SK-N-SH (cell line): Measurements from ENCODE around the gene VSIG2. TPM values are rescaled to one million over a fixed set of nuclear protein-coding genes. Genes with fewer than 3 reads are reported as not detected.
A peak's percentile ranks its signal among the peaks of the same experiment; 100 is the strongest.

Experiments
- CTCF ChIA-PET: fragments of 300-600, 350-600 bp; formaldehyde crosslinking; extraction: SDS; loops from one replicate; lab custom pipeline; 2021; lab: Yijun Ruan, JAX
- POLR2A ChIA-PET: fragments of 350-600 bp; sonication (Branson Sonifier 250); formaldehyde crosslinking; extraction: SDS; loops from one replicate; lab custom pipeline; 2020; ENCODE audit warnings: antibody characterized with exemption, inconsistent platforms; lab: Yijun Ruan, JAX
- DNase-seq: peaks from one replicate; pipeline ENCODE4 v3.0.0; 2012
- H2AFZ ChIP-seq: fragments of 200-600 bp; sonication (generic); 2 replicates; pipeline ENCODE4 v1.8.1; 2016; ENCODE audit warnings: antibody characterized with exemption, mild to moderate bottlenecking, low read depth
- H3F3A ChIP-seq: fragments of 200-600 bp; sonication (generic); replicated peaks from 2 replicates; pipeline ENCODE3; 2016; ENCODE audit warnings: antibody characterized with exemption, mild to moderate bottlenecking; ENCODE audit not compliant: insufficient read depth
- H3K27ac ChIP-seq, 2 experiments: fragments of 200-500 bp in 1 of 2; fragments of 200-600 bp in 1 of 2; sonication (Bioruptor generic) in 1 of 2; sonication (generic), shearing (Covaris generic) in 1 of 2; 2 replicates each; pipeline versions ENCODE4 v1.5.1 to v1.6.1; 2014 to 2016; ENCODE audit warnings: low read depth in 2 of 2, inconsistent platforms in 1 of 2, low read length in 1 of 2, mild to moderate bottlenecking in 1 of 2, mixed read lengths in 1 of 2
- H3K27me3 ChIP-seq: fragments of 200-600 bp; sonication (generic), shearing (Covaris generic); 2 replicates; pipeline ENCODE4 v1.6.1; 2016; ENCODE audit warnings: mixed run types; ENCODE audit not compliant: insufficient read depth
- H3K36me3 ChIP-seq, 2 experiments: fragments of 200-500 bp in 1 of 2; fragments of 200-600 bp in 1 of 2; sonication (Bioruptor generic) in 1 of 2; sonication (generic) in 1 of 2; replicated peaks in 1 of 2; 2 replicates each; pipeline versions ENCODE3 to v1.5.1; 2014 to 2016; ENCODE audit warnings: low read length in 1 of 2, mild to moderate bottlenecking in 1 of 2; ENCODE audit not compliant: insufficient read depth in 2 of 2, control insufficient read depth in 1 of 2
- H3K4me1 ChIP-seq, 2 experiments: fragments of 200-500 bp in 1 of 2; fragments of 200-600 bp in 1 of 2; sonication (Bioruptor generic) in 1 of 2; sonication (generic), shearing (Covaris generic) in 1 of 2; 2 replicates each; pipeline versions ENCODE4 v1.5.1 to v1.6.1; 2014 to 2016; ENCODE audit warnings: low read depth in 1 of 2, low read length in 1 of 2, mixed run types in 1 of 2; ENCODE audit not compliant: insufficient read depth in 2 of 2, control insufficient read depth in 1 of 2
- H3K4me2 ChIP-seq: fragments of 200-600 bp; sonication (generic), shearing (Covaris generic); 2 replicates; pipeline ENCODE4 v1.6.1; 2017; ENCODE audit warnings: mixed run types
- H3K4me3 ChIP-seq, 2 experiments: fragments of 200-500 bp in 1 of 2; fragments of 200-600 bp in 1 of 2; sonication (Bioruptor generic) in 1 of 2; sonication (generic), shearing (Covaris generic) in 1 of 2; 2 replicates each; pipeline versions ENCODE4 v1.5.1 to v1.8.1; 2014 to 2016; ENCODE audit warnings: low read depth in 2 of 2, inconsistent platforms in 1 of 2, low read length in 1 of 2, mild to moderate bottlenecking in 1 of 2, mixed read lengths in 1 of 2, moderate library complexity in 1 of 2
- H3K79me2 ChIP-seq: fragments of 200-600 bp; sonication (generic); 2 replicates; pipeline ENCODE4 v1.8.1; 2017; ENCODE audit warnings: mild to moderate bottlenecking; ENCODE audit not compliant: insufficient read depth
- H3K9ac ChIP-seq: fragments of 200-600 bp; sonication (generic); 2 replicates; pipeline ENCODE4 v1.6.1; 2017; ENCODE audit warnings: mixed run types
- H3K9me2 ChIP-seq: fragments of 200-600 bp; sonication (generic); 2 replicates; pipeline ENCODE4 v1.6.1; 2017; ENCODE audit warnings: mixed run types
- H3K9me3 ChIP-seq: fragments of 200-600 bp; sonication (generic); 2 replicates; pipeline ENCODE4 v1.6.1; 2017; ENCODE audit warnings: mixed run types, mild to moderate bottlenecking, moderate library complexity
- H4K20me1 ChIP-seq: fragments of 200-600 bp; sonication (generic); 2 replicates; pipeline ENCODE4 v1.6.1; 2017; ENCODE audit warnings: mild to moderate bottlenecking, mixed run types; ENCODE audit not compliant: insufficient read depth
- CHD2 ChIP-seq: fragments of 150-350 bp; IDR thresholded peaks from 2 replicates; pipeline ENCODE4 v1.6.1; 2018; ENCODE audit warnings: low read length; ENCODE audit not compliant: partially characterized antibody
- FOSL2 ChIP-seq: IDR thresholded peaks from 2 replicates; pipeline ENCODE4 v1.4.0; 2012; ENCODE audit warnings: low read depth, mild to moderate bottlenecking, moderate library complexity, borderline replicate concordance
- MXI1 ChIP-seq: IDR thresholded peaks from 2 replicates; pipeline ENCODE4 v1.6.1; 2012; ENCODE audit warnings: mild to moderate bottlenecking, low read depth, low read length, improper control_type of control experiment
- POLR2AphosphoS5 ChIP-seq: IDR thresholded peaks from 2 replicates; pipeline ENCODE4 v1.6.1; 2012; ENCODE audit warnings: low read depth, low read length
- SMC3 ChIP-seq: IDR thresholded peaks from 2 replicates; pipeline ENCODE4 v1.6.1; 2012; ENCODE audit warnings: low read depth, low read length, improper control_type of control experiment
- WGBS: methylation state at CpG from one replicate; pipeline ENCODE4 v1.1.6; 2017; ENCODE audit warnings: low lambda C conversion rate; 5-methylcytosine and 5-hydroxymethylcytosine counted together
- polyA plus RNA-seq, 3 experiments: library from polyadenylated mRNA; depleted of rRNA; stranded (reverse); fragments of >200 nt; gene quantifications; 2 replicates each; pipeline ENCODE4 v1.2.3, GENCODE V29; 2012
- TF ChIP-seq, protein P1 (sequence below): fragments of 200-600 bp; sonication (generic); IDR thresholded peaks from 2 replicates; pipeline ENCODE4 v1.6.1; 2017; ENCODE audit warnings: antibody characterized with exemption, mild to moderate bottlenecking, moderate library complexity
- TF ChIP-seq, protein P2 (sequence below): IDR thresholded peaks from 2 replicates; pipeline ENCODE4 v1.4.0; 2012; ENCODE audit warnings: low read depth
- TF ChIP-seq, protein P3 (sequence below): IDR thresholded peaks from 2 replicates; pipeline ENCODE4 v1.6.1; 2012; ENCODE audit warnings: mild to moderate bottlenecking, low read depth, low read length, moderate library complexity
- TF ChIP-seq, protein P4 (sequence below): IDR thresholded peaks from 2 replicates; pipeline ENCODE4; 2012

The VSIG2 gene
- polyA plus RNA-seq, 1 of the 3 experiments (the other 2 are of a cell fraction), result not detected

DNA sequence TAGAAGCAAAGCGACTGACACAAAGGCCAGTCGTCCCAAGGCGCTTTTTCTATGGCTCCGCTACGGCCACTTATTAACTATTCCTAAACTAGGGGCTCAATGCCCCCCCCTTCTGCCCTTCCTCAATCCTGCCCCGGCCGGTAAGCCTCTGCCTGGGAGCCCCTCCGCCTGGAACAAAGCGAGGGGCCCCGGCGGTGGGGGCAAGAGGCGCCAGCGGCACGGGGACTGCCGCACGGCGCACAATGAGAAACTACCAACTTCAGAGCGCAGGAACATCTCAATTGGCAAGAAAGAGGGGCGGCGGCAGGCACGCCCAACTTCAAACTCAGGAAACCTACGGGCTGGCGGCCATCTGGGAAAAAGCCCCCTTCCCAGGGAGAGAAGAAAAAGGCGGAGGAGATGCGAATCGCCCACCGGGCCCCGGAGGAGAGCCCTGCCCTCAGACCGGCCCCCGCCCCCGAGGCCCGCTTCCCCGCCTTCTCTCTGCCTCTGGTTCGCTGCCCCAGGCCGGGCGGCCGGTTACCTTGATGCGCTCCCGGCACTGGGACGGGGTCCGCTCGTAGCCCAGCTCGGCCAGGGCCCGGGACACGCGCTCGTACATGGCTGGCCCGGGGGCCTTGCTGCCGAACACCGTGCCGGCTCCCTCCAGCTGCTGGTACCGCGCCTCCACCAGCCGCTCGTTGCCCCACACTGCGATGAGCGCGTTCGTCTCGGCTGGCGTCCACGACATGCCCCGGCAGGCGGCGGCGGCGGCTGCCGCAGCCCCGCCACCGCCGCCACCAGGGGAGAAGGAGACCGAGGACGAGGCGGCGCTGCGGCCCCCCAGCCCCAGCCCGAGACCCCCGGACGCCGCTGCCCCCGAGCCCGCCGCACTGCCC lies 47.5 kb upstream of the VSIG2 start:
- Histone ChIP-seq H3K36me3 (no peaks in the 10 kb centered on the region), H3K9me2 (no peaks in the 10 kb centered on the region), H4K20me1 (peaks cover 38% of the 10 kb centered on the region), H3K4me1 (peaks cover 8 to 10% of the 10 kb centered on the region in 2 experiments; a peak in 3 of 4 replicates), H3K9ac (peak overlapping the region; percentile 97), H3K4me2 (peak overlapping the region; percentile 80), H3K9me3 (no peaks in the 10 kb centered on the region), H3K4me3 (peak overlapping the region; percentile 68 to 70), H2AFZ (peak overlapping the region; percentile 90), H3K79me2 (peaks cover 56% of the 10 kb centered on the region), H3K27me3 (no peaks in the 10 kb centered on the region), H3F3A (peaks cover 5% of the 10 kb centered on the region), H3K27ac (peak overlapping the region; percentile 95 to 97)
- ChIA-PET CTCF (interaction anchor here (0.8 to 10.4 kb wide), 22 partner anchors 10 to 398 kb away, joined by 3 to 70 read pairs (median 4); partner anchors contain the start of genes ESAM, NRGN, ROBO3 and SIAE), POLR2A (interaction anchor here (0.6 to 2.2 kb wide), 12 partner anchors 10 to 793 kb away, joined by 3 to 7 read pairs (median 4); partner anchors contain the start of genes CCDC15 and STT3A)
- peak; percentile 82 for DNase-seq
- TF ChIP-seq, protein P1, sequence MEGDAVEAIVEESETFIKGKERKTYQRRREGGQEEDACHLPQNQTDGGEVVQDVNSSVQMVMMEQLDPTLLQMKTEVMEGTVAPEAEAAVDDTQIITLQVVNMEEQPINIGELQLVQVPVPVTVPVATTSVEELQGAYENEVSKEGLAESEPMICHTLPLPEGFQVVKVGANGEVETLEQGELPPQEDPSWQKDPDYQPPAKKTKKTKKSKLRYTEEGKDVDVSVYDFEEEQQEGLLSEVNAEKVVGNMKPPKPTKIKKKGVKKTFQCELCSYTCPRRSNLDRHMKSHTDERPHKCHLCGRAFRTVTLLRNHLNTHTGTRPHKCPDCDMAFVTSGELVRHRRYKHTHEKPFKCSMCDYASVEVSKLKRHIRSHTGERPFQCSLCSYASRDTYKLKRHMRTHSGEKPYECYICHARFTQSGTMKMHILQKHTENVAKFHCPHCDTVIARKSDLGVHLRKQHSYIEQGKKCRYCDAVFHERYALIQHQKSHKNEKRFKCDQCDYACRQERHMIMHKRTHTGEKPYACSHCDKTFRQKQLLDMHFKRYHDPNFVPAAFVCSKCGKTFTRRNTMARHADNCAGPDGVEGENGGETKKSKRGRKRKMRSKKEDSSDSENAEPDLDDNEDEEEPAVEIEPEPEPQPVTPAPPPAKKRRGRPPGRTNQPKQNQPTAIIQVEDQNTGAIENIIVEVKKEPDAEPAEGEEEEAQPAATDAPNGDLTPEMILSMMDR, result no peak
- TF ChIP-seq SMC3, result no peak
- TF ChIP-seq FOSL2, result no peak
- TF ChIP-seq CHD2, result no peak
- peak; percentile 38; the same call in 1 of the 2 replicates for TF ChIP-seq MXI1
- TF ChIP-seq, protein P2, sequence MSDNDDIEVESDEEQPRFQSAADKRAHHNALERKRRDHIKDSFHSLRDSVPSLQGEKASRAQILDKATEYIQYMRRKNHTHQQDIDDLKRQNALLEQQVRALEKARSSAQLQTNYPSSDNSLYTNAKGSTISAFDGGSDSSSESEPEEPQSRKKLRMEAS, result 0 out of 2 replicates have a peak, but pooled peaks have one; percentile 30
- TF ChIP-seq, protein P3, sequence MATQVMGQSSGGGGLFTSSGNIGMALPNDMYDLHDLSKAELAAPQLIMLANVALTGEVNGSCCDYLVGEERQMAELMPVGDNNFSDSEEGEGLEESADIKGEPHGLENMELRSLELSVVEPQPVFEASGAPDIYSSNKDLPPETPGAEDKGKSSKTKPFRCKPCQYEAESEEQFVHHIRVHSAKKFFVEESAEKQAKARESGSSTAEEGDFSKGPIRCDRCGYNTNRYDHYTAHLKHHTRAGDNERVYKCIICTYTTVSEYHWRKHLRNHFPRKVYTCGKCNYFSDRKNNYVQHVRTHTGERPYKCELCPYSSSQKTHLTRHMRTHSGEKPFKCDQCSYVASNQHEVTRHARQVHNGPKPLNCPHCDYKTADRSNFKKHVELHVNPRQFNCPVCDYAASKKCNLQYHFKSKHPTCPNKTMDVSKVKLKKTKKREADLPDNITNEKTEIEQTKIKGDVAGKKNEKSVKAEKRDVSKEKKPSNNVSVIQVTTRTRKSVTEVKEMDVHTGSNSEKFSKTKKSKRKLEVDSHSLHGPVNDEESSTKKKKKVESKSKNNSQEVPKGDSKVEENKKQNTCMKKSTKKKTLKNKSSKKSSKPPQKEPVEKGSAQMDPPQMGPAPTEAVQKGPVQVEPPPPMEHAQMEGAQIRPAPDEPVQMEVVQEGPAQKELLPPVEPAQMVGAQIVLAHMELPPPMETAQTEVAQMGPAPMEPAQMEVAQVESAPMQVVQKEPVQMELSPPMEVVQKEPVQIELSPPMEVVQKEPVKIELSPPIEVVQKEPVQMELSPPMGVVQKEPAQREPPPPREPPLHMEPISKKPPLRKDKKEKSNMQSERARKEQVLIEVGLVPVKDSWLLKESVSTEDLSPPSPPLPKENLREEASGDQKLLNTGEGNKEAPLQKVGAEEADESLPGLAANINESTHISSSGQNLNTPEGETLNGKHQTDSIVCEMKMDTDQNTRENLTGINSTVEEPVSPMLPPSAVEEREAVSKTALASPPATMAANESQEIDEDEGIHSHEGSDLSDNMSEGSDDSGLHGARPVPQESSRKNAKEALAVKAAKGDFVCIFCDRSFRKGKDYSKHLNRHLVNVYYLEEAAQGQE, result no peak
- no peak for TF ChIP-seq POLR2AphosphoS5
- TF ChIP-seq, protein P4, sequence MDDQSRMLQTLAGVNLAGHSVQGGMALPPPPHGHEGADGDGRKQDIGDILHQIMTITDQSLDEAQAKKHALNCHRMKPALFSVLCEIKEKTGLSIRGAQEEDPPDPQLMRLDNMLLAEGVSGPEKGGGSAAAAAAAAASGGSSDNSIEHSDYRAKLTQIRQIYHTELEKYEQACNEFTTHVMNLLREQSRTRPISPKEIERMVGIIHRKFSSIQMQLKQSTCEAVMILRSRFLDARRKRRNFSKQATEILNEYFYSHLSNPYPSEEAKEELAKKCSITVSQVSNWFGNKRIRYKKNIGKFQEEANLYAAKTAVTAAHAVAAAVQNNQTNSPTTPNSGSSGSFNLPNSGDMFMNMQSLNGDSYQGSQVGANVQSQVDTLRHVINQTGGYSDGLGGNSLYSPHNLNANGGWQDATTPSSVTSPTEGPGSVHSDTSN, result no peak
- WGBS, result under 1% methylated on average over 22 of the region's 83 CpGs
